Measurements from ENCODE around the gene DLGAP4. TPM values are rescaled to one million over a fixed set of nuclear protein-coding genes. Genes with fewer than 3 reads are reported as not detected.

DLGAP4 gene
- total and polyA plus RNA-seq, 3 experiments from 2014 or later: 15.5 to 19.3 (median 19.1) TPM

GRCh38 chr20:36337886-36338285, 31.7 kb downstream of the DLGAP4 start:
- H3K4me1 Mint-ChIP-seq: no peaks in the 10 kb centered on the region
- H3K27me3 Mint-ChIP-seq: peaks cover 24 to 62% of the 10 kb centered on the region in 2 donors
- Histone ChIP-seq H3K27me3 (ENCODE audit: insufficient read depth, low read length, poor library complexity, severe bottlenecking) (peaks cover 8% of the 10 kb centered on the region), H3K36me3 (ENCODE audit: insufficient read depth, low read length) (no peaks in the 10 kb centered on the region), H3K9me3 (ENCODE audit: low read length) (no peaks in the 10 kb centered on the region), H3K27ac (ENCODE audit: low read depth, low read length) (no peak overlapping the region), H3K4me1 (ENCODE audit: insufficient read depth, low read length) (no peaks in the 10 kb centered on the region), H3K4me3 (ENCODE audit: low read length) (no peak overlapping the region)
- no peak for DNase-seq
- H3K27ac Mint-ChIP-seq: no peak overlapping the region
- H3K36me3 Mint-ChIP-seq: no peaks in the 10 kb centered on the region
- no peaks in the 10 kb centered on the region for H3K9me3 Mint-ChIP-seq
- ChIA-PET POLR2A (no interaction called here), CTCF (no interaction called here)
- no peak overlapping the region for H3K4me3 Mint-ChIP-seq

DNA sequence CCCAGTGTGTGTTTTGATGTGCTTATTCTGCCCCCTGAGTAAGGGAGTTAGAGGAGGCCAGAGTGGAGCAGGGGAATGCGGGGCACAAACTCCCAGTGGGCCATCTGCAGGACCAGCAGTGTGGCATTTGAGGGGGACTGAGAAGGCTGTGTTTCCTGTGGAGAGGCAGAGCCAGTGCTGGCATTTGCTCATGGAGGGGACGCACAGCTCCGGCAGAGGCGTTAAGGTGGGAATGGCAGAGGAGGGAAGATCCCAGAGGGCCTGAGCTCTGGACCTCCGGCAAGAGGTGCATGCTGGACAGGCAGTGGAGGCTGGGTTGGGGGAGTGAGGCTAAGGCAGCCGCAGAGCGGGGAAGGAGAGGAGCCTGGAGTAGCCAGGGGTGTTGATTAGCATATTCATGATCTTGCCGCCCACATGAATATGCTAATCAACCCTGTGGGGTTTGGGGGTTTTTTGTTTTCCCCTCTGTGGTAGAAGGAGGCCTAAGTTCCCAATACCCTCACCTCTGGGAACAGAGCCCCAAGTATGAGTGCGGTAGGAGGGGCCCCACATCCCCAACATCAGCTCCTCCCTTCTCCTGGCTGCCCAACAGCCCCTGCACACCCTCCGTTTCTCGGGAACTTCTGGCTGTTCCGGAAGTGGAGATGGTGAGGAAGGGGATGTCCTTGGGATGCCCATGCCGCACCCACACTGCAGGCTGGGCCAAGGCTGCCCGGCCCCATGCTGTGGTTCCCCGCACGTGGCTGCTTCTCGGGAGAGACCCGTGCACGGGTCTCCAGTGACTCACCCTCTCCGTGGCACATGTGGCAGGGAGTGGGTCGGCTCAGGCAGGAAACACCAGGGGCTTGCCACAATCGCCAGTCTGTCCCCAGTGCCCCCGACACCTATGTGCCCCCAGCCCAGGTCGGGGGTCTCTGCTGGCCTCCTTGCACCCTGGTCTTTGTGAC, 33.8 kb downstream of the DLGAP4 start:
- peaks cover 8% of the 10 kb centered on the region for H3K27me3 ChIP-seq (ENCODE audit: insufficient read depth, low read length, poor library complexity, severe bottlenecking)
- peak overlapping the region in 1 of 7 donors; percentile 33 for H3K4me3 Mint-ChIP-seq
- CTCF ChIA-PET: no interaction called here

DNA sequence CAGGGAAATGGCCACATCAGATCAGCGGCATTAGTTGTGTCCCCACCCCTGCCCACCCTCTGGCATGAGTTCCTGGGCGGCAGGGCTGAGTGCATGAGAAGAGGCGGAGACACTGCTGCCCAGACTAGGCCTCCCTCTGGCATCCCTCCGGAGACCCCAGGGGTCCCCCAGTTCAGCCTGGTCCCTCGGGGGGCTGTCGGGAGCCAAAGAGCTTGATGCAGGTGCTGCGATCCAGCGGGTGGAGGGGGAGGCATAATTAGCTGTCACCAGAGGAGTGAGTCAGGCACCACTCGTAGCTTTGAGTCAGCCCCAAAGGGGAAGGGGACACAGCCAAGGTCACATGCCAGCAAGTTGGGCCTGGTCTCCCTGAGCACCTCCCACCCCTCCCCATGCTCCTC, 34.5 kb downstream of the DLGAP4 start:
- Mint-ChIP-seq H3K9me3 (no peaks in the 10 kb centered on the region), H3K4me1 (no peaks in the 10 kb centered on the region), H3K36me3 (no peaks in the 10 kb centered on the region), H3K27ac (no peak overlapping the region), H3K27me3 (peaks cover 11 to 35% of the 10 kb centered on the region in 2 donors), H3K4me3 (no peak overlapping the region)
- no peak for DNase-seq
- H3K9me3 ChIP-seq (ENCODE audit: low read length): no peaks in the 10 kb centered on the region
- POLR2A ChIA-PET: no interaction called here
- H3K36me3 ChIP-seq (ENCODE audit: insufficient read depth, low read length): no peaks in the 10 kb centered on the region
- no peak overlapping the region for H3K4me3 ChIP-seq (ENCODE audit: low read length)
- H3K27ac ChIP-seq (ENCODE audit: low read depth, low read length): no peak overlapping the region
- peaks cover 4% of the 10 kb centered on the region for H3K27me3 ChIP-seq (ENCODE audit: insufficient read depth, low read length, poor library complexity, severe bottlenecking)
- CTCF ChIA-PET: no interaction called here
- no peaks in the 10 kb centered on the region for H3K4me1 ChIP-seq (ENCODE audit: insufficient read depth, low read length)

More for the DNA sequence above, 33.8 kb downstream of the DLGAP4 start:
- no peak overlapping the region for H3K27ac ChIP-seq (ENCODE audit: low read depth, low read length)
- H3K4me3 ChIP-seq (ENCODE audit: low read length): no peak overlapping the region
- DNase-seq: no peak
- no peaks in the 10 kb centered on the region for H3K4me1 Mint-ChIP-seq
- H3K9me3 ChIP-seq (ENCODE audit: low read length): no peaks in the 10 kb centered on the region
- H3K36me3 ChIP-seq (ENCODE audit: insufficient read depth, low read length): no peaks in the 10 kb centered on the region
- H3K36me3 Mint-ChIP-seq: no peaks in the 10 kb centered on the region
- H3K9me3 Mint-ChIP-seq: no peaks in the 10 kb centered on the region
- H3K27me3 Mint-ChIP-seq: peaks cover 10 to 42% of the 10 kb centered on the region in 2 donors
- no peaks in the 10 kb centered on the region for H3K4me1 ChIP-seq (ENCODE audit: insufficient read depth, low read length)
- H3K27ac Mint-ChIP-seq: no peak overlapping the region
- POLR2A ChIA-PET: no interaction called here

DNA sequence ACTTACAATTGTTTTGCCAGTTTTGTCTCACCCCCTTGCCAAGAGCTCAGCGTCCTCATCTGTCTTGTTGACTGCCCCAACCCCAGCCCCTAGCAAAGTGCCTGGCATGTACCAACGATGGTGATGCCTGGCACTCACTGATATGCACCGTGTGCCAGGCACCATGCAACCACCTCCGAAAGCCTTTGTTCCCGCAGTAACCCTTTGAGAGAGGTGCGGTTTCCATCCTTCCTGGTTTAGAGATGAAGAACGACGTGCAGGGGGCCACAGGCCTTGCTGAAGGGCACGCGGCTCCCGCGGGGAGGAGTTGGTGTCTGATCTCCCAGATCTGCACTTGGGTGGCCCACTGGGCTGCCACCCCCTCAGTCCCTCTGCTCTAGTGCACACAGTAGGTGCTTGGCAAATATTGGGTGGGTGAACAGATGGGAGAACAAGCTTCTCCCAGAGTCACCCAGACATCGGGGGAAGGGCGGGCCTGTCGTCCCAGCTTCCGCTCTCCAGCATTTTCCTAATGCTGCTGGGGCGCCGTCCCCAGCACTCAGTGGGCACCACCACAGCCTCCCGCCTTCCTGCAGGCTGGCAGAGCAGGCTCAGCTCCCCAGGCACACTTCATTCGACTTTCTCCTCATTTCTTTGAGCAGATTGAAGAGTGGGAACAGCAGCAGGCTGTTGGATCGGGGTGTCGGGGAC, 35.3 kb downstream of the DLGAP4 start:
- CTCF ChIA-PET: no interaction called here
- no peaks in the 10 kb centered on the region for H3K36me3 Mint-ChIP-seq
- no peaks in the 10 kb centered on the region for H3K4me1 Mint-ChIP-seq
- Histone ChIP-seq H3K4me1 (ENCODE audit: insufficient read depth, low read length) (no peaks in the 10 kb centered on the region), H3K9me3 (ENCODE audit: low read length) (no peaks in the 10 kb centered on the region), H3K27ac (ENCODE audit: low read depth, low read length) (no peak overlapping the region), H3K4me3 (ENCODE audit: low read length) (no peak overlapping the region), H3K27me3 (ENCODE audit: insufficient read depth, low read length, poor library complexity, severe bottlenecking) (no peaks in the 10 kb centered on the region), H3K36me3 (ENCODE audit: insufficient read depth, low read length) (no peaks in the 10 kb centered on the region)
- no peak for DNase-seq
- no peaks in the 10 kb centered on the region for H3K9me3 Mint-ChIP-seq
- no peak overlapping the region for H3K27ac Mint-ChIP-seq
- POLR2A ChIA-PET: no interaction called here
- H3K27me3 Mint-ChIP-seq: peaks cover 8 to 30% of the 10 kb centered on the region in 2 donors
- H3K4me3 Mint-ChIP-seq: no peak overlapping the region

GRCh38 chr20:36342331-36343120, 36.4 kb downstream of the DLGAP4 start:
- H3K4me3 Mint-ChIP-seq: no peak overlapping the region
- H3K27me3 Mint-ChIP-seq: peaks cover 10 to 28% of the 10 kb centered on the region in 2 donors
- H3K27ac ChIP-seq (ENCODE audit: low read depth, low read length): no peak overlapping the region
- no peak overlapping the region for H3K27ac Mint-ChIP-seq
- H3K9me3 ChIP-seq (ENCODE audit: low read length): no peaks in the 10 kb centered on the region
- CTCF ChIA-PET: no interaction called here
- POLR2A ChIA-PET: no interaction called here
- H3K4me1 ChIP-seq (ENCODE audit: insufficient read depth, low read length): no peaks in the 10 kb centered on the region
- no peaks in the 10 kb centered on the region for H3K36me3 Mint-ChIP-seq
- H3K9me3 Mint-ChIP-seq: no peaks in the 10 kb centered on the region
- no peak overlapping the region for H3K4me3 ChIP-seq (ENCODE audit: low read length)
- no peak for DNase-seq
- H3K4me1 Mint-ChIP-seq: no peaks in the 10 kb centered on the region
- no peaks in the 10 kb centered on the region for H3K27me3 ChIP-seq (ENCODE audit: insufficient read depth, low read length, poor library complexity, severe bottlenecking)
- no peaks in the 10 kb centered on the region for H3K36me3 ChIP-seq (ENCODE audit: insufficient read depth, low read length)

DNA sequence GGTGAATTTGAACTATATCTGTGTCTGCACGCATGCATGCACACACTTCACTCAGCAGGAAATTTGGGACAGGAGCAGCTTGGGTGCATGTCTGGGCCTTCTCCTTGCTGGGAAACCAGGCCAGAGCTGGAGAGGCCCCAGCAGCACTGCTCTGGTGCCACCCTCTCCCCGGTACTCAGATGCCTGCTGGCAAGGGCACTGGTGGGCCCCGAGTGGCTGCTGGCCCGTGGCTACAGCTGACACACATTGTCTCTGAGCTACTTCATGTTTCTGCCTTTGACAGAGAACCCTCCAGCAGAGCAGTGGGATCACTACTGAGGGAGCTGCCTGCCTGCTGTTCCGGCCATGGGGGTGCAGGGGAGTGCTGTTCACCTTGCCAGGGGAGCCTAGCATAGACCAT, 37.5 kb downstream of the DLGAP4 start:
- no peaks in the 10 kb centered on the region for H3K4me1 Mint-ChIP-seq
- DNase-seq: no peak
- H3K36me3 Mint-ChIP-seq: no peaks in the 10 kb centered on the region
- no peak overlapping the region for H3K27ac ChIP-seq (ENCODE audit: low read depth, low read length)
- no peaks in the 10 kb centered on the region for H3K27me3 ChIP-seq (ENCODE audit: insufficient read depth, low read length, poor library complexity, severe bottlenecking)
- no peaks in the 10 kb centered on the region for H3K36me3 ChIP-seq (ENCODE audit: insufficient read depth, low read length)
- no peaks in the 10 kb centered on the region for H3K9me3 ChIP-seq (ENCODE audit: low read length)
- H3K27ac Mint-ChIP-seq: no peak overlapping the region
- H3K9me3 Mint-ChIP-seq: no peaks in the 10 kb centered on the region
- POLR2A ChIA-PET: no interaction called here
- H3K4me3 ChIP-seq (ENCODE audit: low read length): no peak overlapping the region
- no peaks in the 10 kb centered on the region for H3K4me1 ChIP-seq (ENCODE audit: insufficient read depth, low read length)
- no peak overlapping the region for H3K4me3 Mint-ChIP-seq
- H3K27me3 Mint-ChIP-seq: peaks cover 9 to 26% of the 10 kb centered on the region in 2 donors
- CTCF ChIA-PET: no interaction called here

DNA sequence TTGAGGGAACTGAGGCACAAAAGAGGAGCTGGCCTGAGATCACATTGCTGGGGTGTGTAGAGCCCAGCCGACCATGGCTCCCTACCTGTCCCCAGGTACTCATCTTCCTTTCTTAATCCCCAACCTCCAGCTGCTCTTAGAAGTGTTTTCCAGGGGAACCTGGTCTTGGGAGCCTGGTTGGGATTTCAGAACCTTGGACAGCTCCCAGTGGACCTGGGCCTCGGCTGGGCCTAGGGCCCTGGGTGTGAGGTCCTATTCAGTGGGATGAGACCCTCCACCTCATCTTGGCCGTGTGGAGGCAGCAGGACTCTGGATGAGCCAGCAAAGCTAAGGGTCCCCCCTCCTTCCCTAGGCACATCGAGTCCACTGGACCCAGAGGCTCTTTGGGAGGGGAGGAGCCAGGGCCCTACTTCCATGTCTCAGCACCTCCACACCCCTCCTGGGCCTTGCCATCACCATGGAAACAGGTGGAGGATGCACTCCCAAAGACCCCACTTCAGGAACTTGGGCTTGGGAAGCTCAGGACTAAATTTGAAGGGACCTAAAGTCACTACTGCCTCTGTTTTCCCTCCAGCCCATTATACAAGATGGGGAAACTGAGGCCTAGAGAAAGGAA, 38.5 kb downstream of the DLGAP4 start:
- POLR2A ChIA-PET: no interaction called here
- Mint-ChIP-seq H3K27ac (peak overlapping the region in 1 of 8 donors; percentile 64), H3K9me3 (no peaks in the 10 kb centered on the region), H3K4me1 (no peaks in the 10 kb centered on the region), H3K36me3 (no peaks in the 10 kb centered on the region), H3K4me3 (no peak overlapping the region), H3K27me3 (peaks cover 7 to 26% of the 10 kb centered on the region in 2 donors)
- H3K27ac ChIP-seq (ENCODE audit: low read depth, low read length): no peak overlapping the region
- no peaks in the 10 kb centered on the region for H3K4me1 ChIP-seq (ENCODE audit: insufficient read depth, low read length)
- CTCF ChIA-PET: no interaction called here
- no peak for DNase-seq
- H3K4me3 ChIP-seq (ENCODE audit: low read length): no peak overlapping the region
- no peaks in the 10 kb centered on the region for H3K27me3 ChIP-seq (ENCODE audit: insufficient read depth, low read length, poor library complexity, severe bottlenecking)
- no peaks in the 10 kb centered on the region for H3K36me3 ChIP-seq (ENCODE audit: insufficient read depth, low read length)
- H3K9me3 ChIP-seq (ENCODE audit: low read length): no peaks in the 10 kb centered on the region
